ENCODE results near the gene GRIK2. TPM values are rescaled to one million over a fixed set of nuclear protein-coding genes. Genes with fewer than 3 reads are reported as not detected.

Gene GRIK2
- total RNA-seq, 1 experiment from 2014 or later, result 0.29 TPM

DNA sequence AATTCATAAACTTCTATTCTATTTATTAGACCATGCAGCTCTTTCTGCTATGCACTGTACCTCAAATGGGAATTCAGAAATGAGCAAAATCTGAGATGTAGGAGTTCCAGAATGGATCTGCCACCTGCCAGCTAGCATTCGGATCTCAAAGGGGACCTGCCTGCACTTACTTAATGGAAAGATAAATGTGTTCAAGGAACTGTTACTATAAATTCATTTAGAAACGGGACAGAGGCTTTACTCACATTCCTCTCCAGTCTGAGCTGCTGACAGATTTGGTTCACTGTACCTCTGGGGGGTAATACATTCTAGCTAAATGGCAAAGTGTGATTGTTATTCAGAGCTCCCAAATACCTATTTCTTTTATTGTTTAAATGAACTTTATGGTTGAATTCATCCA is 384.1 kb downstream of the GRIK2 start:
- no peaks in the 10 kb centered on the region for H3K9me3 ChIP-seq
- H3K27me3 Mint-ChIP-seq (ENCODE audit: insufficient read depth, unreplicated experiment), result peaks cover 2% of the 10 kb centered on the region
- no peaks in the 10 kb centered on the region for H3K4me1 Mint-ChIP-seq (ENCODE audit: low read depth, unreplicated experiment)
- no peaks in the 10 kb centered on the region for H3K4me1 ChIP-seq
- no peaks in the 10 kb centered on the region for H3K9me3 Mint-ChIP-seq (ENCODE audit: unreplicated experiment)
- H3K4me3 ChIP-seq (ENCODE audit: low read depth, low read length), result no peak overlapping the region
- intact Hi-C loops (cut with micrococcal nuclease; ENCODE audit: unreplicated experiment), result no loop called here
- H3K27ac Mint-ChIP-seq (ENCODE audit: unreplicated experiment), result no peak overlapping the region
- H3K27me3 ChIP-seq (replicated peaks; ENCODE audit: control insufficient read depth, insufficient read depth, low read length), result no peaks in the 10 kb centered on the region
- H3K4me3 Mint-ChIP-seq (ENCODE audit: unreplicated experiment), result no peak overlapping the region
- POLR2A ChIA-PET, result no interaction called here
- no peak for DNase-seq
- H3K36me3 ChIP-seq (ENCODE audit: control insufficient read depth, insufficient read depth, low read length), result no peaks in the 10 kb centered on the region
- no peaks in the 10 kb centered on the region for H3K36me3 Mint-ChIP-seq (ENCODE audit: insufficient read depth, unreplicated experiment)
- BruUV-seq (replicated peaks), result no TSS peak
- CTCF ChIA-PET, result no interaction called here
- TF ChIP-seq, protein P1, sequence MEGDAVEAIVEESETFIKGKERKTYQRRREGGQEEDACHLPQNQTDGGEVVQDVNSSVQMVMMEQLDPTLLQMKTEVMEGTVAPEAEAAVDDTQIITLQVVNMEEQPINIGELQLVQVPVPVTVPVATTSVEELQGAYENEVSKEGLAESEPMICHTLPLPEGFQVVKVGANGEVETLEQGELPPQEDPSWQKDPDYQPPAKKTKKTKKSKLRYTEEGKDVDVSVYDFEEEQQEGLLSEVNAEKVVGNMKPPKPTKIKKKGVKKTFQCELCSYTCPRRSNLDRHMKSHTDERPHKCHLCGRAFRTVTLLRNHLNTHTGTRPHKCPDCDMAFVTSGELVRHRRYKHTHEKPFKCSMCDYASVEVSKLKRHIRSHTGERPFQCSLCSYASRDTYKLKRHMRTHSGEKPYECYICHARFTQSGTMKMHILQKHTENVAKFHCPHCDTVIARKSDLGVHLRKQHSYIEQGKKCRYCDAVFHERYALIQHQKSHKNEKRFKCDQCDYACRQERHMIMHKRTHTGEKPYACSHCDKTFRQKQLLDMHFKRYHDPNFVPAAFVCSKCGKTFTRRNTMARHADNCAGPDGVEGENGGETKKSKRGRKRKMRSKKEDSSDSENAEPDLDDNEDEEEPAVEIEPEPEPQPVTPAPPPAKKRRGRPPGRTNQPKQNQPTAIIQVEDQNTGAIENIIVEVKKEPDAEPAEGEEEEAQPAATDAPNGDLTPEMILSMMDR (IDR thresholded peaks at IDR 0.05; ENCODE audit: insufficient read depth in 1 of 2, low read depth in 1 of 2, low read length in 1 of 2, severe bottlenecking in 1 of 2, unreplicated experiment in 1 of 2), result no peak

DNA sequence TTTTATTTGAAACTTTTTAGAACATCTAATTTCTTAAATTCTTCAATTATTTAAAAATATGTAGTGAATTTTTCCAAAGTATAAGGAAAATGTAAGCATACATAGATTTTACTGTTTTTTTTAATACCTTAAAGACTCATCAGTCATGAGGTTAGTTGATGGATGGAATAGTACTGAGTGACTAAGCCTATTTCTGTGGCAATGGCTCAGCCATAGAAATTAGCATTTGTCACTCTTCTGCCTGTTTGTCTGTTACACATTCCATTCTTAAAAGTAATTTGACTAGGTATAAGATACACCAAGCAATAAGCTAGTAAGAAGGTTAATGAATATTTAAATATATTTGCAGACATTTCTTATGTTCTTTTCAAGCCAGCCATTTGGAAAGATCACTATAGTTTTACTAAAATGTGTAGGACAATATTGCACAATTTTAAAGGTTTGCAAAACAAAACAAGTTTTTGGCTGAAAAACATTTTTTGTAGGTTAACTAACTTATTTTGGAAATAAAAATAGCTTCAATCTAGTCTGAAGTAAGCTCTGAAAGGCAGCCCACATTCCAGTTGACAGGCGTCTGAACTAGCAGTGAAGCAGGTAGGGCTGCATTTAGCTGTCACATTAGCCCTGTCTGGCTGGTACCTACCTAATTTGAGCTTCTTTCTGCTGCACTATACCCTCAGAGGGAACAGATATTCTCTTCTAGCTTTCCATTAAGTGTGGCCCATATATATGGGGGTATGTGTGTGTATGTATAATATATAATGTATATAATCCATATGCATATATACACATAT is 385.7 kb downstream of the GRIK2 start:
- Mint-ChIP-seq H3K36me3 (ENCODE audit: insufficient read depth, unreplicated experiment) (no peaks in the 10 kb centered on the region), H3K27me3 (ENCODE audit: insufficient read depth, unreplicated experiment) (peaks cover 2% of the 10 kb centered on the region), H3K4me1 (ENCODE audit: low read depth, unreplicated experiment) (no peaks in the 10 kb centered on the region), H3K27ac (ENCODE audit: unreplicated experiment) (no peak overlapping the region), H3K9me3 (ENCODE audit: unreplicated experiment) (no peaks in the 10 kb centered on the region), H3K4me3 (ENCODE audit: unreplicated experiment) (no peak overlapping the region)
- intact Hi-C loops (cut with micrococcal nuclease; ENCODE audit: unreplicated experiment), result no loop called here
- TF ChIP-seq, protein P1 (IDR thresholded peaks at IDR 0.05; ENCODE audit: insufficient read depth in 1 of 2, low read depth in 1 of 2, low read length in 1 of 2, severe bottlenecking in 1 of 2, unreplicated experiment in 1 of 2), result no peak
- Histone ChIP-seq H3K36me3 (ENCODE audit: control insufficient read depth, insufficient read depth, low read length) (no peaks in the 10 kb centered on the region), H3K27me3 (replicated peaks; ENCODE audit: control insufficient read depth, insufficient read depth, low read length) (no peaks in the 10 kb centered on the region), H3K4me1 (no peaks in the 10 kb centered on the region), H3K9me3 (no peaks in the 10 kb centered on the region), H3K4me3 (ENCODE audit: low read depth, low read length) (no peak overlapping the region)
- no peak for DNase-seq
- POLR2A ChIA-PET, result no interaction called here
- BruUV-seq (replicated peaks), result no TSS peak
- CTCF ChIA-PET, result no interaction called here

DNA sequence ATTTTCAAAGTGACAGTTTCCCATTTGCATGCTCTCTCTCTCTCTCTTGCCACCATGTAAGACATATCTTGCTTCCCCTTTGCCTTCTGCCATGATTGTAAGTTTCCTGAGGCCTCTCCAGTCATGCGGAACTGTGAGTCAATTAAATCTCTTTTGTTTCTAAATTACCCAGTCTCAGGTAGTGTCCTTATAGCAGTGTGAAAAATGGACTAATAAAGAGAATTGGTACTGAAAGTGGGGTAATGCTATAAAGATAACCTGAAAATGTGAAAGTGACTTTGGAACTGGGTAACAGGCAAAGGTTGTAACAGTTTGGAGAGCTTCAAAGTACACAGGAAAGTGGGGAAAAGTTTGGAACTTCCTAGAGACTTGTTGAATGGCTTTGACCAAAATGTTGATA is 389.8 kb downstream of the GRIK2 start:
- no peak for DNase-seq
- intact Hi-C loops (cut with micrococcal nuclease; ENCODE audit: unreplicated experiment), result no loop called here
- H3K4me3 ChIP-seq (ENCODE audit: low read depth, low read length), result no peak overlapping the region
- Mint-ChIP-seq H3K27ac (ENCODE audit: unreplicated experiment) (no peak overlapping the region), H3K4me1 (ENCODE audit: low read depth, unreplicated experiment) (no peaks in the 10 kb centered on the region), H3K27me3 (ENCODE audit: insufficient read depth, unreplicated experiment) (no peaks in the 10 kb centered on the region), H3K36me3 (ENCODE audit: insufficient read depth, unreplicated experiment) (no peaks in the 10 kb centered on the region), H3K4me3 (ENCODE audit: unreplicated experiment) (no peak overlapping the region), H3K9me3 (ENCODE audit: unreplicated experiment) (no peaks in the 10 kb centered on the region)
- H3K27me3 ChIP-seq (replicated peaks; ENCODE audit: control insufficient read depth, insufficient read depth, low read length), result no peaks in the 10 kb centered on the region
- BruUV-seq (replicated peaks), result no TSS peak
- no peaks in the 10 kb centered on the region for H3K4me1 ChIP-seq
- no peaks in the 10 kb centered on the region for H3K36me3 ChIP-seq (ENCODE audit: control insufficient read depth, insufficient read depth, low read length)
- no peaks in the 10 kb centered on the region for H3K9me3 ChIP-seq
- POLR2A ChIA-PET, result no interaction called here
- TF ChIP-seq, protein P1 (IDR thresholded peaks at IDR 0.05; ENCODE audit: insufficient read depth in 1 of 2, low read depth in 1 of 2, low read length in 1 of 2, severe bottlenecking in 1 of 2, unreplicated experiment in 1 of 2), result no peak
- CTCF ChIA-PET, result no interaction called here
